ENCODE measurements around the gene ZNF747.

The ZNF747 gene

GRCh38 chr16:30533748-30534367 lies 800 bp downstream of the ZNF747 start:
- Histone ChIP-seq H3K27me3 (ENCODE audit: control insufficient read depth in 2 of 2, insufficient read depth in 2 of 2, low read length in 2 of 2) (no peaks in the 10 kb centered on the region), H3K9ac (ENCODE audit: low read depth in 1 of 2, low read length in 2 of 2) (peak overlapping the region; percentile 97 to 98), H3K9me3 (ENCODE audit: control insufficient read depth in 2 of 2, low read length in 2 of 2) (no peaks in the 10 kb centered on the region), H3K4me1 (ENCODE audit: control insufficient read depth in 2 of 2, insufficient read depth in 2 of 2, low read length in 2 of 2) (peaks cover 18 to 23% of the 10 kb centered on the region in 2 donors), H3K4me3 (ENCODE audit: low read length in 2 of 2) (peak overlapping the region; percentile 83 to 93), H3K36me3 (ENCODE audit: control insufficient read depth in 2 of 2, insufficient read depth in 2 of 2, low read length in 2 of 2) (peaks cover 0 to 11% of the 10 kb centered on the region in 2 donors), H3K27ac (ENCODE audit: low read depth in 2 of 2, low read length in 2 of 2) (peak overlapping the region; percentile 94 to 95)

DNA sequence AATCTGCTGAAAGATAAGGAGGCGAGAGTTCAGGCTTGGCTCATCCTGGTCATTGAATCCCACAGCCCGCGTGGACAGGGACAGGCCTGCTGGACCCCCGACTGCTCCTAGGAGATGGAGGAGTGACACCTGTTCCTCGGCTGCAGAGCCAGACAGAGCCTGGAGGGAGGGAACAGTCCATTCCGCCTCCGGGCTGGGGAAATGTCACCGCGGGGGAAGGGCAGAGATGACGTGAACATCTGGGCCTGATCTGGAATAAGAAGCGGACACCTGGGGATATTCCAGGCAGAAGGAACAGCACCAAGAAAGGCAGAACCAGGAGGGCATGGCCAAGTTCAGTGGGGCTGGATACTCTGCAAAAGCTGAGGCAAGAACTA lies 1.5 kb downstream of the ZNF747 start:
- Histone ChIP-seq H3K9ac (ENCODE audit: low read depth in 1 of 2, low read length in 2 of 2) (no peak overlapping the region), H3K27ac (ENCODE audit: low read depth in 2 of 2, low read length in 2 of 2) (peak overlapping the region in 1 of 2 donors; percentile 95)

DNA sequence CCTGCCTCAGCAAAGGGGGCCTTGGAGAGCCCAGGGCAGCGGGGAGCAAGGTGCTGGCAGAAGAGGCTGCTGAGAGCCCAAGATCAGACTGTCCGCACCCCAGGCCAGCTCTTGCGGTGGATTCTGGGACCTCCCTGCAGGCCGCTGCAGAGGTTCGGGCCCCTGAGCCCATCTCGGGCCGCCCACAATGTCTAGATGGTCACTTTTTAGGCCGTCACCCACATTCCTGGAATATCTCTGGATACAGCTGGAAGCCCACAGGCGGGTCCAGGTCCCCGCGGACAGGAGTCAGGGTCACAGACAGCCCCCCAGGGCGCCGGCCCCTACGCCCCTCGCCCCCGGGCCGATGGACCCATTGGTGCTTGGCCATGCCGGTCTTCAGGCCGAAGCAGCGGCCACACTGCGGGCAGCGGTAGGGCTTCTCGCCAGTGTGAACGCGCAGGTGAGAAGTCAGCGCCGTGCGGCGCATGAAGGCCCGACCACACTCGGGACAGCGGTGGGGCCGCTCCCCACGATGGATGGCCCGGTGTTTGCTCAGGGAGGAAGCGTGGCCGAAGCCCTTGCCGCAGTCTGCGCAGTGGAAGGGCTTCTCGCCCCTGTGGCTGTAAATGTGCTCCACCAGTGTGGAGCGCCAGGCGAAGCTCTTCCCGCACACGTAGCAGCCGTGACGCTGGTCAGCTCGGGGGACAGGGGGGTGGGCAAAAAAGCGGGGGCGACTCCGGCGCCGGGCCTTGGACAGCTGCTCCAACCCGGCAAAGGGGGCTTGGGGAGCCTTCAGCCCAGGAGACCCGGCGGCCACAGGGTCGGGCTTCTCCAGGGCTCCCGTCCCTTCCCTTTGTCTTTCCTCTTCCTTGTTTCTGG lies 2.1 kb downstream of the ZNF747 start:
- Histone ChIP-seq H3K27ac (ENCODE audit: low read depth in 2 of 2, low read length in 2 of 2) (no peak overlapping the region), H3K9ac (ENCODE audit: low read depth in 1 of 2, low read length in 2 of 2) (no peak overlapping the region), H3K4me1 (ENCODE audit: control insufficient read depth in 2 of 2, insufficient read depth in 2 of 2, low read length in 2 of 2) (peaks cover 25 to 32% of the 10 kb centered on the region in 2 donors)

More for the DNA sequence above, 1.5 kb downstream of the ZNF747 start:
- Histone ChIP-seq H3K27me3 (ENCODE audit: control insufficient read depth in 2 of 2, insufficient read depth in 2 of 2, low read length in 2 of 2) (no peaks in the 10 kb centered on the region), H3K9me3 (ENCODE audit: control insufficient read depth in 2 of 2, low read length in 2 of 2) (no peaks in the 10 kb centered on the region), H3K4me1 (ENCODE audit: control insufficient read depth in 2 of 2, insufficient read depth in 2 of 2, low read length in 2 of 2) (peaks cover 18 to 26% of the 10 kb centered on the region in 2 donors), H3K4me3 (ENCODE audit: low read length in 2 of 2) (peak overlapping the region; percentile 3 to 93), H3K36me3 (ENCODE audit: control insufficient read depth in 2 of 2, insufficient read depth in 2 of 2, low read length in 2 of 2) (peaks cover 0 to 11% of the 10 kb centered on the region in 2 donors)

DNA sequence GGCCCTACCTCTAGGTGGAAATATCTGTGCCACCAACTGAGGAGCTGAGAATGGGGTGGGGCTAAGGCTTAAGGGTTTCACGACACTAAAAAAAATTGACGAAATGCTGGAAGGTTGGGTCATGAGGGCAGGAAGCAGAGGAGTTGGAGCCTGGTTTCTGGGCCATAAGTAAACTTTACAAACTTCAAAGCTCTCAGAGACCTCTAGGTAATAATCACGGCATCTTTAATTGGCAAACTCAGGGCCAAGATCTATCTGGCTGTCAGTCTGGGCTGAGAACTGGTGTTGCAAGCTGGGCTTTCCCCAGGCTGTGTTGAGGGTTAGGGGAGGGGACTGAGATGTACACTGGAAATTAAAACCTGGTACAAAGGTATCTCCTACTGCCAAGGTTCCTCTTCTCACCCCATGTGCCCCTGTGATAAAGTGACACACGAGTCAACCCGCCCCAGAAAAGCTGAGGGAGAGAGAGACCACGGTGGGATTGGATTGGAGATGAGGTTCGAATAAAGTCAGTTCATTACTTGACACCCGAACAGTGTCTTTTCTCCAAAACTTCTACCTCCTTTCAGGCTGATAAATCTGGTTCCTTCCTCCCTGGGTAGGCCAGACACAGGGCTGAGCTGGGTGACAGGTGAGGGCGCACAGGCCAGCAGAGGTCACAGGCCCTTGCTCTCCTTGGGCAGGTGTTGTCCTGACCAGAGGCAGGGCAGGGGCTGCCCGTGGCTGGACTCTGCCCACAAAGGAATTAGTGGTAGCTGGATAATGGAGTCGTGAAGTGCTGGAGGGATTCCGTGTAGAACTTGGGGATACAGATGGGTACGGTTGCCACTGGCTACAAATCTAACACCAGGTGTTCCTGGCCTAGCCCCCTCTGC lies 4.3 kb downstream of the ZNF747 start:
- Histone ChIP-seq H3K4me1 (ENCODE audit: control insufficient read depth in 2 of 2, insufficient read depth in 2 of 2, low read length in 2 of 2) (peaks cover 20 to 31% of the 10 kb centered on the region in 2 donors), H3K4me3 (ENCODE audit: low read length in 2 of 2) (no peak overlapping the region), H3K9me3 (ENCODE audit: control insufficient read depth in 2 of 2, low read length in 2 of 2) (no peaks in the 10 kb centered on the region), H3K36me3 (ENCODE audit: control insufficient read depth in 2 of 2, insufficient read depth in 2 of 2, low read length in 2 of 2) (peaks cover 0 to 11% of the 10 kb centered on the region in 2 donors), H3K9ac (ENCODE audit: low read depth in 1 of 2, low read length in 2 of 2) (no peak overlapping the region), H3K27ac (ENCODE audit: low read depth in 2 of 2, low read length in 2 of 2) (no peak overlapping the region), H3K27me3 (ENCODE audit: control insufficient read depth in 2 of 2, insufficient read depth in 2 of 2, low read length in 2 of 2) (no peaks in the 10 kb centered on the region)

More for the DNA sequence above, 2.1 kb downstream of the ZNF747 start:
- Histone ChIP-seq H3K36me3 (ENCODE audit: control insufficient read depth in 2 of 2, insufficient read depth in 2 of 2, low read length in 2 of 2) (peaks cover 0 to 11% of the 10 kb centered on the region in 2 donors), H3K4me3 (ENCODE audit: low read length in 2 of 2) (no peak overlapping the region), H3K9me3 (ENCODE audit: control insufficient read depth in 2 of 2, low read length in 2 of 2) (no peaks in the 10 kb centered on the region), H3K27me3 (ENCODE audit: control insufficient read depth in 2 of 2, insufficient read depth in 2 of 2, low read length in 2 of 2) (no peaks in the 10 kb centered on the region)

DNA sequence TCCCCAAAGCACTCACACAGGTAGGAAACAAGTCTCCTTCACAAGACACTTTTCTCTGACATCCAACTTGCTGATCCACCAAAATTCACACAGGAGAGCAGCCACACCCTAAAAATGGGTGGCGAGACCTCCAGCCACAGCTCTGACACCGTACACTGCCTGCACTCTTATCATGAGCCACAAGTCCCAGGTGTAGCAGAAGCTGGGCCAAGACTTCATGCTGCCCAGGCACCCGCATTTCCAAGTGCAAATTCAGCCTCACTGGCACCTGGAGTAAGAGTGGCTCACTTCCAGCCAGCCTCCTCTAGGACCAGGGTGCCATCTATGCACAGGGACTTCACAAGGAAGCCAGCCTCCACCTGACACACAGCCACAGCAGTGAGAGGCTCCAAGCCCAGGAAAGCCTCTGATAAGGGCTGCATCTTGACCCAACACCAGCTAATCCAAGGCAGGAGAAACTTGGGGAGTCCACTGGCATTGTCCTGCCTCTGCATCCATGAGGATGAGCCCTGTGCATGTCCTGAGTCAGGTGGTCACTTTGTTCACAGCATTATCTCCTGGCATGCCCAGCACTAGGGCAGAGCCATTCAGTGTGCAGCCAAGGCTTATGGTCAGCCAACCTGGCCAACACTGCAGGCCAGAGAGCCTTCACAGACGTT lies 5.7 kb downstream of the ZNF747 start:
- Histone ChIP-seq H3K4me1 (ENCODE audit: control insufficient read depth in 2 of 2, insufficient read depth in 2 of 2, low read length in 2 of 2) (peaks cover 16 to 28% of the 10 kb centered on the region in 2 donors), H3K36me3 (ENCODE audit: control insufficient read depth in 2 of 2, insufficient read depth in 2 of 2, low read length in 2 of 2) (peaks cover 5 to 17% of the 10 kb centered on the region in 2 donors), H3K9ac (ENCODE audit: low read depth in 1 of 2, low read length in 2 of 2) (peak overlapping the region in 1 of 2 donors; percentile 14), H3K27me3 (ENCODE audit: control insufficient read depth in 2 of 2, insufficient read depth in 2 of 2, low read length in 2 of 2) (no peaks in the 10 kb centered on the region), H3K4me3 (ENCODE audit: low read length in 2 of 2) (no peak overlapping the region), H3K9me3 (ENCODE audit: control insufficient read depth in 2 of 2, low read length in 2 of 2) (no peaks in the 10 kb centered on the region), H3K27ac (ENCODE audit: low read depth in 2 of 2, low read length in 2 of 2) (peak overlapping the region in 1 of 2 donors; percentile 98)

DNA sequence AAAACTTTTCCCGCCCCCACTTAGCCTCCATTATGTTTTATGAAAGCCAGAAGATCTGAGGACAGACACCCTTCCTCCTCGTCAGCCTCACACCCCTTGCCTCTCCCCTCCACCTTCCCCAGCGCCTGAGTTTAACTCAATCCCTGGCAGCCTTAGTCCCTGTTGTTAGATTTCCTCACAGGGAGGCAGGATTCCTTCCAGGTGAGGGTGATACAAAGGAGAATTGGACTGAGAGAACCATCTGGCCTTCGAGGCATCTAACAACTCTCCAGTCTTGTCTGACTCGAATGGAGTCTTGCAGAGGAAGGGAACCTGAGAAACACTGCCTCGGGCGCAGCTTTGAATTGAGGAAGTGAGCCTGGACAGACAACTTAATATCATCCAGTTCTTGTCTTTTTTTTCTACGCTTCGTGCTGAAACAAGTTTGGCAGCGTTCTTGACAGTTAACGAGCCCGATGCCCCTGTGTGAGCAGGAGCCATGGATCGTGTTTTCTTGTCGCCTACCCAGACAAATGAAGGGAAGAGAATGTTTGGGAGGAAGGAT lies 7.0 kb downstream of the ZNF747 start:
- Histone ChIP-seq H3K4me1 (ENCODE audit: control insufficient read depth in 2 of 2, insufficient read depth in 2 of 2, low read length in 2 of 2) (peaks cover 8 to 25% of the 10 kb centered on the region in 2 donors), H3K36me3 (ENCODE audit: control insufficient read depth in 2 of 2, insufficient read depth in 2 of 2, low read length in 2 of 2) (peaks cover 5 to 16% of the 10 kb centered on the region in 2 donors), H3K4me3 (ENCODE audit: low read length in 2 of 2) (peak overlapping the region; percentile 53 to 71), H3K27ac (ENCODE audit: low read depth in 2 of 2, low read length in 2 of 2) (peak overlapping the region; percentile 98), H3K27me3 (ENCODE audit: control insufficient read depth in 2 of 2, insufficient read depth in 2 of 2, low read length in 2 of 2) (no peaks in the 10 kb centered on the region), H3K9ac (ENCODE audit: low read depth in 1 of 2, low read length in 2 of 2) (peak overlapping the region; percentile 84 to 96), H3K9me3 (ENCODE audit: control insufficient read depth in 2 of 2, low read length in 2 of 2) (no peaks in the 10 kb centered on the region)

GRCh38 chr16:30526823-30527634 lies 7.6 kb downstream of the ZNF747 start:
- Histone ChIP-seq H3K4me1 (ENCODE audit: control insufficient read depth in 2 of 2, insufficient read depth in 2 of 2, low read length in 2 of 2) (peaks cover 11 to 27% of the 10 kb centered on the region in 2 donors), H3K9me3 (ENCODE audit: control insufficient read depth in 2 of 2, low read length in 2 of 2) (no peaks in the 10 kb centered on the region), H3K27me3 (ENCODE audit: control insufficient read depth in 2 of 2, insufficient read depth in 2 of 2, low read length in 2 of 2) (no peaks in the 10 kb centered on the region), H3K27ac (ENCODE audit: low read depth in 2 of 2, low read length in 2 of 2) (peak overlapping the region; percentile 98), H3K4me3 (ENCODE audit: low read length in 2 of 2) (peak overlapping the region; percentile 80 to 91), H3K9ac (ENCODE audit: low read depth in 1 of 2, low read length in 2 of 2) (peak overlapping the region; percentile 84 to 96), H3K36me3 (ENCODE audit: control insufficient read depth in 2 of 2, insufficient read depth in 2 of 2, low read length in 2 of 2) (peaks cover 5 to 11% of the 10 kb centered on the region in 2 donors)

DNA sequence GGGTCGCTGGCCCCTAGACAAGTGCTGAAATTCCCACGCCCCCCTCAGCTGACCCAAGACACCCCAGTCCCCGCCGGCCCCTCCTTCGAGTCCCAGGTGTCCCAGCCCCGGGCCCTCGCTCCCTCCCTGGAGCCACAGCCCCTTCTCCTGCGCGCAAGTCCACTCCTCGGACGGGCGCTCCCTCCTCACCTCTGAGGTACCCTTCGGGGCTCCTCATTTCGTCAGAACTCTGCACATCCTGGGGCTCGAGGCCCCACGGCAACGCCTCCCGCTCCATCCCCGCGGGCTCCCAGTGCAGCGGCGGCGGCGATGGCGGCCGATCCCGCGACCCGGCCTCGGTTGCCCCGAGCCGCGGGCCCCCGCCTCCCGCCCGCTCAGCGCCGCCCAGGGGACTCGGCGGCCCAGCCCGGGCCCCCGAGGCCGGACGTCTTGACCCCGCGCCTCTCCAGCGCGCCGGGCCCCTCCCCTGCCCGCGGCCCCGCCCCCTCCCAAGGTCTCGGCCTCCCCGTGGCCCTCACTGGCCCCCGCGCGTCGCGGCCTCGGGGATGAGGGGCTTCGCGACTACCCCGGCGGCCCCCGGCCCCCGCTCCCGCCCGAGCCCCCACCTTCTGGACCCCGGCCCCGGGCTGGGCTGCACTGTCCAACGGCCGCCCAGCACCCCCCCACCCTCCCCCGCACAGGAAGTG lies 8.4 kb downstream of the ZNF747 start, which contains the start of gene ZNF768:
ZNF768 (minus strand) TSS at position 430 of the 686 bp plus-strand sequence; CDS start at position 277, 153 bp downstream.
- Histone ChIP-seq H3K36me3 (ENCODE audit: control insufficient read depth in 2 of 2, insufficient read depth in 2 of 2, low read length in 2 of 2) (peaks cover 5 to 10% of the 10 kb centered on the region in 2 donors), H3K4me3 (ENCODE audit: low read length in 2 of 2) (peak within 1 kb of the TSS; percentile 80 to 91), H3K9me3 (ENCODE audit: control insufficient read depth in 2 of 2, low read length in 2 of 2) (no peaks in the 10 kb centered on the region), H3K9ac (ENCODE audit: low read depth in 1 of 2, low read length in 2 of 2) (peak within 1 kb of the TSS; percentile 84 to 96), H3K4me1 (ENCODE audit: control insufficient read depth in 2 of 2, insufficient read depth in 2 of 2, low read length in 2 of 2) (peaks cover 17 to 28% of the 10 kb centered on the region in 2 donors), H3K27ac (ENCODE audit: low read depth in 2 of 2, low read length in 2 of 2) (peak within 1 kb of the TSS; percentile 98), H3K27me3 (ENCODE audit: control insufficient read depth in 2 of 2, insufficient read depth in 2 of 2, low read length in 2 of 2) (no peaks in the 10 kb centered on the region)
